NT2/D1 (cell line): ENCODE measurements around the gene SURF4.

ENCODE experiments used
- YY1 ChIP-seq: IDR thresholded peaks from 2 replicates; pipeline ENCODE4 v1.6.1; 2011; ENCODE audit not compliant: insufficient read length, insufficient read depth
- ZNF274 ChIP-seq: IDR thresholded peaks from 2 replicates; pipeline ENCODE4 v1.6.1; 2011; ENCODE audit warnings: mild to moderate bottlenecking, low read depth, low read length

- TF ChIP-seq YY1 (no peak), ZNF274 (no peak)
Measured at GRCh38 chr9:133390713-133391112, 14.9 kb upstream of the SURF4 start.
